HG03442 (cell line): ENCODE measurements around the gene PHACTR1.
"Not testable (repeated sequence)": the region's sequence is repeated elsewhere in the genome, so short reads cannot be mapped to it uniquely, and the experiment has no call there.

Experiments used
- ATAC-seq: cut with Tn5 transposase; IDR thresholded peaks from one replicate; pipeline ENCODE4 v1.9.1; 2021; ENCODE audit warnings: mild to moderate bottlenecking, moderate library complexity; ENCODE audit not compliant: unreplicated experiment

PHACTR1 gene

GRCh38 chr6:12716298-12716916, at the start of gene PHACTR1:
TSS of gene PHACTR1 (plus strand) at chr6:12716767.
- no peak for ATAC-seq

GRCh38 chr6:12666886-12667285, 49.7 kb upstream of the PHACTR1 start:
- no peak for ATAC-seq

GRCh38 chr6:12675931-12676330, 40.6 kb upstream of the PHACTR1 start:
- ATAC-seq: no peak

GRCh38 chr6:12679341-12679740, 37.2 kb upstream of the PHACTR1 start:
- no peak for ATAC-seq

GRCh38 chr6:12693122-12693521, 23.4 kb upstream of the PHACTR1 start:
- no peak for ATAC-seq

- ATAC-seq: no peak
These were observed 18.3 kb upstream of the PHACTR1 start for GRCh38 chr6:12698298-12698697.

- no peak for ATAC-seq
These were observed 11.6 kb upstream of the PHACTR1 start for GRCh38 chr6:12704946-12705345.

GRCh38 chr6:12709116-12709515, 7.5 kb upstream of the PHACTR1 start:
- no peak for ATAC-seq

- no peak for ATAC-seq
These were observed 6.9 kb upstream of the PHACTR1 start for GRCh38 chr6:12709556-12710232.

GRCh38 chr6:12710921-12711320, 5.6 kb upstream of the PHACTR1 start:
- ATAC-seq: no peak

GRCh38 chr6:12714022-12714421, 2.5 kb upstream of the PHACTR1 start:
- no peak for ATAC-seq

GRCh38 chr6:12715437-12715836, 1.1 kb upstream of the PHACTR1 start:
- ATAC-seq: no peak

GRCh38 chr6:12717356-12717755, 789 bp downstream of the PHACTR1 start:
- ATAC-seq: no peak

- ATAC-seq: no peak
These were observed 1.4 kb downstream of the PHACTR1 start for GRCh38 chr6:12718015-12718414.

- ATAC-seq: no peak
These were observed 2.5 kb downstream of the PHACTR1 start for GRCh38 chr6:12719017-12719416.

GRCh38 chr6:12720310-12720709, 3.7 kb downstream of the PHACTR1 start:
- no peak for ATAC-seq

GRCh38 chr6:12725263-12725662, 8.7 kb downstream of the PHACTR1 start:
- ATAC-seq: no peak

- ATAC-seq: no peak
These were observed 12.9 kb downstream of the PHACTR1 start for GRCh38 chr6:12729467-12729866.

- not testable (repeated sequence) for ATAC-seq
These were observed 14.2 kb downstream of the PHACTR1 start for GRCh38 chr6:12730809-12731208.

GRCh38 chr6:12733876-12734275, 17.3 kb downstream of the PHACTR1 start:
- ATAC-seq: no peak

- ATAC-seq: no peak
These were observed 19.2 kb downstream of the PHACTR1 start for GRCh38 chr6:12735786-12736185.

GRCh38 chr6:12748411-12748810, 31.8 kb downstream of the PHACTR1 start:
- ATAC-seq: no peak
